HG02981 (cell line): ENCODE results near the gene NABP2.
"Not testable (repeated sequence)": the region's sequence is repeated elsewhere in the genome, so short reads cannot be mapped to it uniquely, and the experiment has no call there.

Experiments used
- ATAC-seq: cut with Tn5 transposase; IDR thresholded peaks from one replicate; pipeline ENCODE4 v1.9.1; 2021; ENCODE audit warnings: mild to moderate bottlenecking, moderate library complexity; ENCODE audit not compliant: unreplicated experiment

Gene NABP2

GRCh38 chr12:56242986-56243385 is 18.8 kb downstream of the NABP2 start:
- ATAC-seq = no peak

- ATAC-seq = no peak
Observed at GRCh38 chr12:56243731-56244181, 19.6 kb downstream of the NABP2 start.

GRCh38 chr12:56244494-56244893 is 20.4 kb downstream of the NABP2 start:
- ATAC-seq = no peak

GRCh38 chr12:56247923-56248322 is 23.8 kb downstream of the NABP2 start:
- ATAC-seq = no peak

- no peak for ATAC-seq
Observed at GRCh38 chr12:56248711-56249110, 24.6 kb downstream of the NABP2 start.

- no peak for ATAC-seq
Observed at GRCh38 chr12:56252649-56253048, 28.5 kb downstream of the NABP2 start.

GRCh38 chr12:56253091-56253490 is 28.9 kb downstream of the NABP2 start:
- no peak for ATAC-seq

GRCh38 chr12:56255671-56256070 is 31.5 kb downstream of the NABP2 start:
- ATAC-seq = no peak

GRCh38 chr12:56256326-56256960 is 32.3 kb downstream of the NABP2 start:
- ATAC-seq = no peak

GRCh38 chr12:56257071-56257470 is 32.9 kb downstream of the NABP2 start:
- ATAC-seq = no peak

- ATAC-seq = no peak
Observed at GRCh38 chr12:56257491-56258067, 33.4 kb downstream of the NABP2 start.

- peak; percentile 84 for ATAC-seq
Observed at GRCh38 chr12:56258068-56258819, 34.1 kb downstream of the NABP2 start, which contains the start of gene ANKRD52. Gene ANKRD52 (minus strand): TSS chr12:56258384. CDS start chr12:56258269, 115 bp downstream.

GRCh38 chr12:56258820-56259183 is 34.7 kb downstream of the NABP2 start:
- ATAC-seq = no peak

GRCh38 chr12:56260380-56260779 is 36.2 kb downstream of the NABP2 start:
- no peak for ATAC-seq

GRCh38 chr12:56260921-56261320 is 36.8 kb downstream of the NABP2 start:
- ATAC-seq = no peak

- ATAC-seq = no peak
Observed at GRCh38 chr12:56261503-56262232, 37.5 kb downstream of the NABP2 start.

- not testable (repeated sequence) for ATAC-seq
Observed at GRCh38 chr12:56262955-56263354, 38.8 kb downstream of the NABP2 start.

- not testable (repeated sequence) for ATAC-seq
Observed at GRCh38 chr12:56266068-56266692, 42.0 kb downstream of the NABP2 start.

- peak; percentile 87 for ATAC-seq
Observed at GRCh38 chr12:56266693-56267442, 42.7 kb downstream of the NABP2 start, which contains the start of gene COQ10A. Gene COQ10A (plus strand): TSS chr12:56266942. CDS start chr12:56267119, 177 bp downstream.
